ENCODE results near the gene CHRNB1. TPM values are rescaled to one million over a fixed set of nuclear protein-coding genes. Genes with fewer than 3 reads are reported as not detected.

The CHRNB1 gene
- total and polyA plus RNA-seq, 9 donors: 52.8 to 80.8 (median 69.6) TPM

GRCh38 chr17:7443499-7444485 lies 1.1 kb upstream of the CHRNB1 start:
- peaks cover 12% of the 10 kb centered on the region for H3K36me3 ChIP-seq (ENCODE audit: control insufficient read depth, insufficient read depth, low read length)
- WGBS (ENCODE audit: insufficient coverage): 67% methylated on average over 3 of the region's 7 CpGs
- peak overlapping the region; percentile 90 for H3K27ac ChIP-seq (ENCODE audit: low read length)
- peaks cover 68% of the 10 kb centered on the region for H3K4me1 ChIP-seq (ENCODE audit: control insufficient read depth, insufficient read depth, low read length)
- H3K9me3 ChIP-seq (replicated peaks; ENCODE audit: control insufficient read depth, low read depth, low read length): no peaks in the 10 kb centered on the region
- H3K4me3 ChIP-seq (ENCODE audit: low read length): no peak overlapping the region
- DNase-seq: no peak
- H3K27me3 ChIP-seq (ENCODE audit: control insufficient read depth, insufficient read depth, low read length): peaks cover 71% of the 10 kb centered on the region

- Histone ChIP-seq H3K27ac (ENCODE audit: low read length) (peak overlapping the region; percentile 99), H3K27me3 (ENCODE audit: control insufficient read depth, insufficient read depth, low read length) (peaks cover 53% of the 10 kb centered on the region)
These were observed 733 bp downstream of the CHRNB1 start for GRCh38 chr17:7445619-7445968.

GRCh38 chr17:7448461-7448860 lies 3.6 kb downstream of the CHRNB1 start:
- Histone ChIP-seq H3K36me3 (ENCODE audit: control insufficient read depth, insufficient read depth, low read length) (peaks cover 14% of the 10 kb centered on the region), H3K4me3 (ENCODE audit: low read length) (no peak overlapping the region), H3K4me1 (ENCODE audit: control insufficient read depth, insufficient read depth, low read length) (peaks cover 37% of the 10 kb centered on the region), H3K27ac (ENCODE audit: low read length) (no peak overlapping the region), H3K9me3 (replicated peaks; ENCODE audit: control insufficient read depth, low read depth, low read length) (no peaks in the 10 kb centered on the region), H3K27me3 (ENCODE audit: control insufficient read depth, insufficient read depth, low read length) (peaks cover 39% of the 10 kb centered on the region)
- no peak for DNase-seq
- no CpG with 5 or more reads among the region's 7 CpGs for WGBS (ENCODE audit: insufficient coverage)

More at GRCh38 chr17:7445619-7445968, 733 bp downstream of the CHRNB1 start:
- peaks cover 12% of the 10 kb centered on the region for H3K36me3 ChIP-seq (ENCODE audit: control insufficient read depth, insufficient read depth, low read length)
- no peaks in the 10 kb centered on the region for H3K9me3 ChIP-seq (replicated peaks; ENCODE audit: control insufficient read depth, low read depth, low read length)
- 7% methylated on average over 13 of the region's 16 CpGs for WGBS (ENCODE audit: insufficient coverage)
- H3K4me1 ChIP-seq (ENCODE audit: control insufficient read depth, insufficient read depth, low read length): peaks cover 56% of the 10 kb centered on the region
- H3K4me3 ChIP-seq (ENCODE audit: low read length): peak overlapping the region; percentile 82
- DNase-seq: peak; percentile 44

- Histone ChIP-seq H3K36me3 (ENCODE audit: control insufficient read depth, insufficient read depth, low read length) (peaks cover 68% of the 10 kb centered on the region), H3K27ac (ENCODE audit: low read length) (no peak overlapping the region), H3K4me1 (ENCODE audit: control insufficient read depth, insufficient read depth, low read length) (peaks cover 12% of the 10 kb centered on the region), H3K9me3 (replicated peaks; ENCODE audit: control insufficient read depth, low read depth, low read length) (no peaks in the 10 kb centered on the region), H3K4me3 (ENCODE audit: low read length) (no peak overlapping the region), H3K27me3 (ENCODE audit: control insufficient read depth, insufficient read depth, low read length) (no peaks in the 10 kb centered on the region)
- DNase-seq: no peak
- no CpG with 5 or more reads among the region's 3 CpGs for WGBS (ENCODE audit: insufficient coverage)
These were observed 15.2 kb downstream of the CHRNB1 start for GRCh38 chr17:7459961-7460545.

DNA sequence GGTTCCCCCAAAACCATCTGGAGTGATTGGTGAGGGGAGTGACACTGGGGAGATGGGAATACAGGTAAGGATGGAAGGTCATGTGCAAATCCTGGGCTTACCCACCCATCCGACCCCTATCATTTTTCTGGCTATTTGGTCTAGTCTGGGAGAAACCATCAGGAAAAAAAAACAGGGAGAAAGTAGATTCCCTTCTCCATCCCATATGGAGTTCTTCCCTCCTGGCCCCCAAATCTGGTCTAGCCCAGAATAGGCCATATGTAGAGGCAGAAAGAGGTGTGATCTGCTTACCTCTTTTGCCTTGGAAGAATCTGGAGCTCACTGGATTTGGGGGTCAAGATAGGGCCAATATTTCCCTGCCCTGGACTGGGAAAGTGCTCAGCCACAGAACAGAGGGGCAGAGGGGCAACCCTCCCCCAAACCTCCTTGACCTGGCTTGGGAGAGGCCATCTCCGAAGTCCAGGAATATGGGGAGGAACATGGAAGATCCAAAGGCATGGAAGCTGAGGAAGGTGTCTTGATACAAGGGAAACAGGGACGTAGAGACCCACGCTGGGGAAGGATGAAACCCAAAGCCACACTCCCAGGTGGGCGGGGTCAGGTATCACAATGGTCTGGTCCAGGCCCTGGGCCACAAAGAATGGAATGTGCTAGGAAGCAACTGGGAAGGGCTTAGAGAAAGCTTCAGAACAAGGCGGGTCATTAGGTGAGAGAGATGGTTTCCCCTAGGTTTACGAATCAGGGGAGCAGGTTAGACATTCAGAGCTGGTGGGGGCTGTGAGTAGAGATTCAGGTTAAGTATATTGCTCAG lies 16.2 kb downstream of the CHRNB1 start:
- Histone ChIP-seq H3K4me3 (ENCODE audit: low read length) (no peak overlapping the region), H3K4me1 (ENCODE audit: control insufficient read depth, insufficient read depth, low read length) (peaks cover 8% of the 10 kb centered on the region), H3K36me3 (ENCODE audit: control insufficient read depth, insufficient read depth, low read length) (peaks cover 71% of the 10 kb centered on the region), H3K9me3 (replicated peaks; ENCODE audit: control insufficient read depth, low read depth, low read length) (no peaks in the 10 kb centered on the region), H3K27ac (ENCODE audit: low read length) (no peak overlapping the region), H3K27me3 (ENCODE audit: control insufficient read depth, insufficient read depth, low read length) (no peaks in the 10 kb centered on the region)
- WGBS (ENCODE audit: insufficient coverage): 97% methylated on average over 6 of the region's 7 CpGs
- no peak for DNase-seq

- WGBS (ENCODE audit: insufficient coverage): 89% methylated on average over 29 of the region's 44 CpGs
- H3K9me3 ChIP-seq (replicated peaks; ENCODE audit: control insufficient read depth, low read depth, low read length): no peaks in the 10 kb centered on the region
- no peak for DNase-seq
- no peak overlapping the region for H3K27ac ChIP-seq (ENCODE audit: low read length)
- peaks cover 14% of the 10 kb centered on the region for H3K4me1 ChIP-seq (ENCODE audit: control insufficient read depth, insufficient read depth, low read length)
- H3K4me3 ChIP-seq (ENCODE audit: low read length): no peak overlapping the region
- peaks cover 60% of the 10 kb centered on the region for H3K36me3 ChIP-seq (ENCODE audit: control insufficient read depth, insufficient read depth, low read length)
- H3K27me3 ChIP-seq (ENCODE audit: control insufficient read depth, insufficient read depth, low read length): no peaks in the 10 kb centered on the region
These were observed 17.9 kb downstream of the CHRNB1 start for GRCh38 chr17:7462474-7463371.

DNA sequence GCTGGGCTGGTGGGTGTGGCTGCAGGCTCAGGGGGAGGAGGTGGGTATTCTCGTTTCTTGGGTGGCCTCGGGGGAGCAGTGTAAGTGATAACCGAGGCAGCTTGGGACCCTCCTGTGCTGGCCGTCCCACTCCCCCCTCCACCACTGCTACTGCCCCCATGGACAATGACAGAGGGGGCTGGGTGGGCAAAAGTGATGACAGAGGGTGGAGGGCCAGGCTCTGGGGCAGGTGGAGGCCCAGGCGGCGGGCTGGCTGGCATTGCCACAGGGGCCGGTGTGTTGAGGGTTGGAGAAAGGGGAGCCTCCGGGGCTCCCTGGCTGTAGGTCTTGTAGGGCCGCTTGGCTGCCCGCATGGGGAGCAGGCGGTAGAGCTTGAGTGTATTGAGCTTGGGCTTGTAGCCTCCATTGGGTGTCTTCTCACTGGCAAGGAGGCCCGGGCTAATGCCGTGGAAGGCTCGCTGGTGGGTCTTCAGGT lies 18.5 kb downstream of the CHRNB1 start:
- peaks cover 59% of the 10 kb centered on the region for H3K36me3 ChIP-seq (ENCODE audit: control insufficient read depth, insufficient read depth, low read length)
- H3K4me3 ChIP-seq (ENCODE audit: low read length): no peak overlapping the region
- DNase-seq: no peak
- H3K4me1 ChIP-seq (ENCODE audit: control insufficient read depth, insufficient read depth, low read length): peaks cover 14% of the 10 kb centered on the region
- no peak overlapping the region for H3K27ac ChIP-seq (ENCODE audit: low read length)
- no peaks in the 10 kb centered on the region for H3K27me3 ChIP-seq (ENCODE audit: control insufficient read depth, insufficient read depth, low read length)
- 96% methylated on average over 8 of the region's 14 CpGs for WGBS (ENCODE audit: insufficient coverage)
- no peaks in the 10 kb centered on the region for H3K9me3 ChIP-seq (replicated peaks; ENCODE audit: control insufficient read depth, low read depth, low read length)

DNA sequence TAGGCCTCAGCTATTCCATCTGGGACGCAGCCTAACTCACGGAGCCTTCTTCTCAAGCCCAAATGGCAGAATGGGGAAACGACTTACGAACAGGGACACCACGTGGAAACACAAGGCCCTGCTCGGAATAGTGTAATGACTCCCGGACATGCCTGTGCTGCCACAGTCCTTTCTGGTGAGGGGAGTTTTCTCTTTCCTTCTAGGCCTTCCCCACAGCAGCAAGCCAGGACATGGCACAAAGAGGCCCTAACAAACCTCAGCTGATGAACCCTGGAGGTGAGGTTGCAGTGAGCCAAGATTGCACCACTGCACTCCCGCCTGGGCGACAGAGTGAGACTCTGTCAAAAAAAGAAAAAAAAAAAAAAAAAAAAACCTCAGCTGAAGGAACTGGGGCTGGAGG lies 19.2 kb downstream of the CHRNB1 start:
- DNase-seq: no peak
- H3K36me3 ChIP-seq (ENCODE audit: control insufficient read depth, insufficient read depth, low read length): peaks cover 57% of the 10 kb centered on the region
- WGBS (ENCODE audit: insufficient coverage): 90% methylated on average over 3 of the region's 9 CpGs
- no peak overlapping the region for H3K27ac ChIP-seq (ENCODE audit: low read length)
- no peak overlapping the region for H3K4me3 ChIP-seq (ENCODE audit: low read length)
- no peaks in the 10 kb centered on the region for H3K27me3 ChIP-seq (ENCODE audit: control insufficient read depth, insufficient read depth, low read length)
- peaks cover 14% of the 10 kb centered on the region for H3K4me1 ChIP-seq (ENCODE audit: control insufficient read depth, insufficient read depth, low read length)
- H3K9me3 ChIP-seq (replicated peaks; ENCODE audit: control insufficient read depth, low read depth, low read length): no peaks in the 10 kb centered on the region

- H3K36me3 ChIP-seq (ENCODE audit: control insufficient read depth, insufficient read depth, low read length): peaks cover 50% of the 10 kb centered on the region
- peaks cover 14% of the 10 kb centered on the region for H3K4me1 ChIP-seq (ENCODE audit: control insufficient read depth, insufficient read depth, low read length)
- 90% methylated on average over 27 of the region's 33 CpGs for WGBS (ENCODE audit: insufficient coverage)
- no peak overlapping the region for H3K27ac ChIP-seq (ENCODE audit: low read length)
- H3K4me3 ChIP-seq (ENCODE audit: low read length): no peak overlapping the region
- DNase-seq: no peak
- H3K9me3 ChIP-seq (replicated peaks; ENCODE audit: control insufficient read depth, low read depth, low read length): no peaks in the 10 kb centered on the region
- no peaks in the 10 kb centered on the region for H3K27me3 ChIP-seq (ENCODE audit: control insufficient read depth, insufficient read depth, low read length)
These were observed 20.9 kb downstream of the CHRNB1 start for GRCh38 chr17:7465597-7466275.
